Inferior parietal cortex (tissue), 1 donor: ENCODE measurements around the gene NSUN5.
"Not testable (repeated sequence)": the region's sequence is repeated elsewhere in the genome, so short reads cannot be mapped to it uniquely, and the experiment has no call there.

Experiments
- DNase-seq: peaks from one replicate; pipeline ENCODE4 v3.0.0-alpha.2; 2016; ENCODE audit errors: extremely low spot score

NSUN5 gene

GRCh38 chr7:73297235-73297634, 11.4 kb downstream of the NSUN5 start:
- DNase-seq, result not testable (repeated sequence)

GRCh38 chr7:73277210-73277609, 31.4 kb downstream of the NSUN5 start:
- DNase-seq, result not testable (repeated sequence)

GRCh38 chr7:73267813-73268212, 40.8 kb downstream of the NSUN5 start:
- DNase-seq, result not testable (repeated sequence)

- not testable (repeated sequence) for DNase-seq
Observed at GRCh38 chr7:73266719-73267368, 41.8 kb downstream of the NSUN5 start.

- not testable (repeated sequence) for DNase-seq
Observed at GRCh38 chr7:73262416-73262815, 46.2 kb downstream of the NSUN5 start.
